ENCODE results near the gene CCDC28B. TPM values are rescaled to one million over a fixed set of nuclear protein-coding genes. Genes with fewer than 3 reads are reported as not detected.

The CCDC28B gene
- total and polyA plus RNA-seq, 2 of the 13 experiments (the other 11 are each of a cell fraction or from before 2014, with no cell fraction given): 2.6 to 3.5 TPM

DNA sequence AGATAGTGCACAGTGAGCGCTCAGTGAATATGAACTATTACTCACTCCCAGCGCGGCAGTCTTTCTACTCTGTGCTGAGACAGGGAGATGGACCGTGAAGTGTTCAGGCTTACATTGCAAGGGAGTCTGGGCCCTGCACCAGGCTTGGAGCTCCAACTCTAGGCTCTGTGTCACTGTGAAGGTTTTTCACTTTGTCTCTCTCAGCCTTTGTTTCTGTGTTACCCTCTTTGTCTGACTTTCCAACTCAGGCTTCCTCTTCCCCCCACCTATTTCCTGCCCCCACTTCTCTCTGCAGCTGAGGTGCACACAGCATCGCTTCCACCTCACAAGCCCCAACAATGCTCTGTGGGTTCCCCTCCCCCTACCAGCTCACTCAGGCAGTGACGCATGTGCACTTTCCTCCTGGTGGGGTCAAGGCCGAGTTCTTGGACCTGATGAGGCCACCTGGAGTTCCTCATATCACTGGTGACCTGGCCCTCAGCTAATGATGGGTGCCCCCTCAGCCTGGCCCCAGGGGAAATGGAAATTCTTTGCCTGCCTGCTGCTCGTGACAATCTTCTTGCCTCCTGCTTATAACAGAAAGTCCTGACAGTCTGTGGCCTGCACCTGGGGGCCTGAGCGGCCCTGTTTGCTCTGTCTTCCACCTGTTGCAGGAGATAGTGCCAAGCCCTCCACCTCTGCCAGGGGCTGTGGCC is 49.6 kb downstream of the CCDC28B start (continued):
- TF ChIP-seq, protein P1, sequence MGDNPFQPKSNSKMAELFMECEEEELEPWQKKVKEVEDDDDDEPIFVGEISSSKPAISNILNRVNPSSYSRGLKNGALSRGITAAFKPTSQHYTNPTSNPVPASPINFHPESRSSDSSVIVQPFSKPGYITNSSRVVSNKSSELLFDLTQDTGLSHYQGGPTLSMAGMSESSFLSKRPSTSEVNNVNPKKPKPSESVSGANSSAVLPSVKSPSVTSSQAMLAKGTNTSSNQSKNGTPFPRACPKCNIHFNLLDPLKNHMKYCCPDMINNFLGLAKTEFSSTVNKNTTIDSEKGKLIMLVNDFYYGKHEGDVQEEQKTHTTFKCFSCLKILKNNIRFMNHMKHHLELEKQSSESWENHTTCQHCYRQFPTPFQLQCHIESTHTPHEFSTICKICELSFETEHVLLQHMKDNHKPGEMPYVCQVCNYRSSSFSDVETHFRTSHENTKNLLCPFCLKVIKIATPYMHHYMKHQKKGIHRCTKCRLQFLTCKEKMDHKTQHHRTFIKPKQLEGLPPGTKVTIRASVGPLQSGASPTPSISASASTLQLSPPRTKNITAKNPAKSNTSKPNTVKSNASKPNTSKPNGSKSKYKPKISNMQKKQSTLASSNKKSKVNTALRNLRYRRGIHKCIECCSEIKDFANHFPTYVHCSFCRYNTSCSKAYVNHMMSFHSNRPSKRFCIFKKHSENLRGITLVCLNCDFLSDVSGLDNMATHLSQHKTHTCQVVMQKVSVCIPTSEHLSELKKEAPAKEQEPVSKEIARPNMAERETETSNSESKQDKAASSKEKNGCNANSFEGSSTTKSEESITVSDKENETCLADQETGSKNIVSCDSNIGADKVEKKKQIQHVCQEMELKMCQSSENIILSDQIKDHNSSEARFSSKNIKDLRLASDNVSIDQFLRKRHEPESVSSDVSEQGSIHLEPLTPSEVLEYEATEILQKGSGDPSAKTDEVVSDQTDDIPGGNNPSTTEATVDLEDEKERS (CRISPR knock-in tag; IDR thresholded peaks at IDR 0.05): peak; percentile 80; the same call in 1 of the 2 replicates
- TF ChIP-seq ZSCAN9 (CRISPR knock-in tag; IDR thresholded peaks at IDR 0.05; ENCODE audit: borderline replicate concordance): no peak
- TF ChIP-seq PHF21A (CRISPR knock-in tag; IDR thresholded peaks at IDR 0.05): peak; percentile 92
- TF ChIP-seq ZNF841 (CRISPR knock-in tag; IDR thresholded peaks at IDR 0.05; ENCODE audit: borderline replicate concordance): no peak
- TF ChIP-seq ERF (CRISPR knock-in tag; IDR thresholded peaks at IDR 0.05): peak; percentile 78
- TF ChIP-seq ZNF7 (CRISPR knock-in tag; IDR thresholded peaks at IDR 0.05): no peak
- TF ChIP-seq ZFX (CRISPR knock-in tag; IDR thresholded peaks at IDR 0.05; ENCODE audit: low read depth): peak; percentile 75
- TF ChIP-seq KDM1A (CRISPR knock-in tag; IDR thresholded peaks at IDR 0.05): no peak; the same call in 1 of the 2 replicates
- 0 out of 2 replicates have a peak, but pooled peaks have one; percentile 64 for TF ChIP-seq ZFP90 (CRISPR knock-in tag; IDR thresholded peaks at IDR 0.05; ENCODE audit: borderline replicate concordance)
- no peak for TF ChIP-seq REL (CRISPR knock-in tag; conservative IDR thresholded peaks at IDR 0.05)
- no peak for TF ChIP-seq EEA1 (CRISPR knock-in tag; IDR thresholded peaks at IDR 0.05; ENCODE audit: borderline replicate concordance)
- no peak for TF ChIP-seq ATF4 (CRISPR knock-in tag; IDR thresholded peaks at IDR 0.05)
- no peak for TF ChIP-seq SUZ12 (IDR thresholded peaks at IDR 0.05; ENCODE audit: low read depth, low read length)
- TF ChIP-seq ZKSCAN1 (IDR thresholded peaks at IDR 0.05; ENCODE audit: low read length): 0 out of 2 replicates have a peak, but pooled peaks have one; percentile 9
- TF ChIP-seq KDM2A (CRISPR knock-in tag; IDR thresholded peaks at IDR 0.05; ENCODE audit: borderline replicate concordance, low read depth): no peak; the same call in 1 of the 2 replicates
- peak; percentile 98 for TF ChIP-seq HDAC1 (CRISPR knock-in tag; IDR thresholded peaks at IDR 0.05)
- no peak for TF ChIP-seq ZNF577 (CRISPR knock-in tag; IDR thresholded peaks at IDR 0.05; ENCODE audit: borderline replicate concordance, low read depth)
- TF ChIP-seq TCF7L2 (IDR thresholded peaks at IDR 0.05; ENCODE audit: low read depth, low read length): no peak
- TF ChIP-seq, protein P2, sequence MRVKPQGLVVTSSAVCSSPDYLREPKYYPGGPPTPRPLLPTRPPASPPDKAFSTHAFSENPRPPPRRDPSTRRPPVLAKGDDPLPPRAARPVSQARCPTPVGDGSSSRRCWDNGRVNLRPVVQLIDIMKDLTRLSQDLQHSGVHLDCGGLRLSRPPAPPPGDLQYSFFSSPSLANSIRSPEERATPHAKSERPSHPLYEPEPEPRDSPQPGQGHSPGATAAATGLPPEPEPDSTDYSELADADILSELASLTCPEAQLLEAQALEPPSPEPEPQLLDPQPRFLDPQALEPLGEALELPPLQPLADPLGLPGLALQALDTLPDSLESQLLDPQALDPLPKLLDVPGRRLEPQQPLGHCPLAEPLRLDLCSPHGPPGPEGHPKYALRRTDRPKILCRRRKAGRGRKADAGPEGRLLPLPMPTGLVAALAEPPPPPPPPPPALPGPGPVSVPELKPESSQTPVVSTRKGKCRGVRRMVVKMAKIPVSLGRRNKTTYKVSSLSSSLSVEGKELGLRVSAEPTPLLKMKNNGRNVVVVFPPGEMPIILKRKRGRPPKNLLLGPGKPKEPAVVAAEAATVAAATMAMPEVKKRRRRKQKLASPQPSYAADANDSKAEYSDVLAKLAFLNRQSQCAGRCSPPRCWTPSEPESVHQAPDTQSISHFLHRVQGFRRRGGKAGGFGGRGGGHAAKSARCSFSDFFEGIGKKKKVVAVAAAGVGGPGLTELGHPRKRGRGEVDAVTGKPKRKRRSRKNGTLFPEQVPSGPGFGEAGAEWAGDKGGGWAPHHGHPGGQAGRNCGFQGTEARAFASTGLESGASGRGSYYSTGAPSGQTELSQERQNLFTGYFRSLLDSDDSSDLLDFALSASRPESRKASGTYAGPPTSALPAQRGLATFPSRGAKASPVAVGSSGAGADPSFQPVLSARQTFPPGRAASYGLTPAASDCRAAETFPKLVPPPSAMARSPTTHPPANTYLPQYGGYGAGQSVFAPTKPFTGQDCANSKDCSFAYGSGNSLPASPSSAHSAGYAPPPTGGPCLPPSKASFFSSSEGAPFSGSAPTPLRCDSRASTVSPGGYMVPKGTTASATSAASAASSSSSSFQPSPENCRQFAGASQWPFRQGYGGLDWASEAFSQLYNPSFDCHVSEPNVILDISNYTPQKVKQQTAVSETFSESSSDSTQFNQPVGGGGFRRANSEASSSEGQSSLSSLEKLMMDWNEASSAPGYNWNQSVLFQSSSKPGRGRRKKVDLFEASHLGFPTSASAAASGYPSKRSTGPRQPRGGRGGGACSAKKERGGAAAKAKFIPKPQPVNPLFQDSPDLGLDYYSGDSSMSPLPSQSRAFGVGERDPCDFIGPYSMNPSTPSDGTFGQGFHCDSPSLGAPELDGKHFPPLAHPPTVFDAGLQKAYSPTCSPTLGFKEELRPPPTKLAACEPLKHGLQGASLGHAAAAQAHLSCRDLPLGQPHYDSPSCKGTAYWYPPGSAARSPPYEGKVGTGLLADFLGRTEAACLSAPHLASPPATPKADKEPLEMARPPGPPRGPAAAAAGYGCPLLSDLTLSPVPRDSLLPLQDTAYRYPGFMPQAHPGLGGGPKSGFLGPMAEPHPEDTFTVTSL (CRISPR knock-in tag; IDR thresholded peaks at IDR 0.05; ENCODE audit: borderline replicate concordance): peak; percentile 73; the same call in 1 of the 2 replicates
